HepG2 (cell line): ENCODE results near the gene TRPV4. TPM values are rescaled to one million over a fixed set of nuclear protein-coding genes. Genes with fewer than 3 reads are reported as not detected.

ENCODE experiments used
- GFI1 ChIP-seq: sonication (generic); formaldehyde crosslinking; IDR thresholded peaks from 2 replicates; pipeline ENCODE4 v1.5.0; 2020; ENCODE audit warnings: missing genetic modification reagents, mild to moderate bottlenecking, borderline replicate concordance
- HNRNPL ChIP-seq: fragments of 200-400 bp; formaldehyde crosslinking; IDR thresholded peaks from 2 replicates; pipeline ENCODE4 v1.6.1; 2017; ENCODE audit warnings: mild to moderate bottlenecking, low read depth, low read length
- KDM6A ChIP-seq: IDR thresholded peaks from 2 replicates; pipeline ENCODE4 v1.6.1; 2016; ENCODE audit warnings: low read depth
- MTA1 ChIP-seq: sonication (generic); formaldehyde crosslinking; IDR thresholded peaks from 2 replicates; pipeline ENCODE4 v1.4.0; 2020; ENCODE audit warnings: missing genetic modification reagents, mild to moderate bottlenecking, borderline replicate concordance
- PAX8 ChIP-seq: sonication (generic); formaldehyde crosslinking; IDR thresholded peaks from 2 replicates; pipeline ENCODE4 v1.8.0; 2022; ENCODE audit warnings: mild to moderate bottlenecking, missing genetic modification reagents, borderline replicate concordance
- REL ChIP-seq: sonication (generic); formaldehyde crosslinking; conservative IDR thresholded peaks from 2 replicates; pipeline ENCODE4 v1.8.0; 2022; ENCODE audit warnings: mild to moderate bottlenecking, missing genetic modification reagents, moderate library complexity
- SP5 ChIP-seq: IDR thresholded peaks from 2 replicates; pipeline ENCODE4 v1.6.1; 2016; ENCODE audit warnings: low read depth, borderline replicate concordance
- ZNF552 ChIP-seq: sonication (generic); formaldehyde crosslinking; IDR thresholded peaks from 2 replicates; pipeline ENCODE4 v1.9.0; 2022; ENCODE audit warnings: missing genetic modification reagents, mild to moderate bottlenecking, borderline replicate concordance
- ZNF629 ChIP-seq: sonication (generic); formaldehyde crosslinking; conservative IDR thresholded peaks from 2 replicates; pipeline ENCODE4 v1.5.0; 2020; ENCODE audit warnings: missing genetic modification reagents
- polyA plus RNA-seq, 8 experiments: library from polyadenylated mRNA; depleted of rRNA in 3 of 8; stranded (reverse) in 7 of 8; unstranded in 1 of 8; fragments of >200 nt; fragmentation: Illumina TruSeq in 4 of 8; extraction: Trizol in 4 of 8; gene quantifications; 2 replicates each; pipeline versions ENCODE4 v1.2.1 to v1.2.3, GENCODE V29; 2011 to 2016; ENCODE audit warnings: low read depth in 4 of 8, missing spikeins in 1 of 8, mixed read lengths in 1 of 8; ENCODE audit not compliant: insufficient read depth in 1 of 8
- total RNA-seq, 5 experiments: library from RNA; depleted of rRNA; stranded (reverse); fragments of >200 nt; fragmentation: Illumina TruSeq; extraction: Trizol; gene quantifications; 2 replicates each; pipeline ENCODE4 v1.2.3, GENCODE V29; 2016; ENCODE audit warnings: low read depth in 1 of 5
- TF ChIP-seq, protein P1 (sequence below): sonication (generic); formaldehyde crosslinking; IDR thresholded peaks from 2 replicates; pipeline ENCODE4 v1.4.0; 2020; ENCODE audit warnings: missing genetic modification reagents, mild to moderate bottlenecking, borderline replicate concordance

The TRPV4 gene
- total and polyA plus RNA-seq, 2 of the 13 experiments (the other 11 are each of a cell fraction or from before 2014, with no cell fraction given): 0.66 to 4.7 TPM

DNA sequence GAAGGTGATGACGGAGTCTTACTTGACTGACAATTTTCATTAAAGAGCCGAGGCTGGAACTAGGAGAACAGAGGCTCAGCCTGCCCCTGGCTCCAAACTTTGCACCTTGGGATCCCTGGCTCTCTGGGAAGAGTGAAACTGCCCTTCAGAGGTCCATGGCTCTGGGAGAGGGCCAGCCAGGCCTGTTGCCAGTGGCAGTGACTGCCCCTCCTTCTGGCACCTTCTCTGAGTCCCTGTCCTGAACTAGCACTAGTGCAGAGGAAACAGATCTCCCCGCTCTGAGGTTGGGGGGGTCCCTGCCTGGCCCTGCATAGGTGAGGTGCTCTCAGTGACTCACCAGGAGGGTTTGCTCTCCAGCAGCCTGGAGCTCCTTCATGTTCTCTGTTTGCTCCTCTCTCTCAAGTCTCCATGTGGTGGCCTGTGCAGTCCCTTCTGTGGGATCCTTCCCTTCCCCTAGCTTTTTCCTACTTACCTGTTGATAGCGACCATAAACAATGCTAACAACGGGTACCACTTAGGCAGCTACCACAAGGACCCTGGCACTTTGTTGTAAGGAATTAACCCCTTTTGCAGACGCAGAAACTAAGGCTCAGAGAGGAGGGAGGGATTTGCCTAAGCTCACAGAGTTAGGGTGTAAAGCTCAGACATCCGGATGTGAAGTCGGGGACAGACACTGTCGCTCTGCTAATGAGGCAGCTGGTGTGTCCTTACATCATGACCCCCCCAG lies 97.2 kb downstream of the TRPV4 start (continued):
- TF ChIP-seq ZNF552: no peak
- TF ChIP-seq MTA1 (CRISPR knock-in tag): 0 out of 2 replicates have a peak, but pooled peaks have one; percentile 6
- TF ChIP-seq PAX8: no peak
- no peak for TF ChIP-seq REL
- TF ChIP-seq KDM6A: no peak
- TF ChIP-seq, protein P1, sequence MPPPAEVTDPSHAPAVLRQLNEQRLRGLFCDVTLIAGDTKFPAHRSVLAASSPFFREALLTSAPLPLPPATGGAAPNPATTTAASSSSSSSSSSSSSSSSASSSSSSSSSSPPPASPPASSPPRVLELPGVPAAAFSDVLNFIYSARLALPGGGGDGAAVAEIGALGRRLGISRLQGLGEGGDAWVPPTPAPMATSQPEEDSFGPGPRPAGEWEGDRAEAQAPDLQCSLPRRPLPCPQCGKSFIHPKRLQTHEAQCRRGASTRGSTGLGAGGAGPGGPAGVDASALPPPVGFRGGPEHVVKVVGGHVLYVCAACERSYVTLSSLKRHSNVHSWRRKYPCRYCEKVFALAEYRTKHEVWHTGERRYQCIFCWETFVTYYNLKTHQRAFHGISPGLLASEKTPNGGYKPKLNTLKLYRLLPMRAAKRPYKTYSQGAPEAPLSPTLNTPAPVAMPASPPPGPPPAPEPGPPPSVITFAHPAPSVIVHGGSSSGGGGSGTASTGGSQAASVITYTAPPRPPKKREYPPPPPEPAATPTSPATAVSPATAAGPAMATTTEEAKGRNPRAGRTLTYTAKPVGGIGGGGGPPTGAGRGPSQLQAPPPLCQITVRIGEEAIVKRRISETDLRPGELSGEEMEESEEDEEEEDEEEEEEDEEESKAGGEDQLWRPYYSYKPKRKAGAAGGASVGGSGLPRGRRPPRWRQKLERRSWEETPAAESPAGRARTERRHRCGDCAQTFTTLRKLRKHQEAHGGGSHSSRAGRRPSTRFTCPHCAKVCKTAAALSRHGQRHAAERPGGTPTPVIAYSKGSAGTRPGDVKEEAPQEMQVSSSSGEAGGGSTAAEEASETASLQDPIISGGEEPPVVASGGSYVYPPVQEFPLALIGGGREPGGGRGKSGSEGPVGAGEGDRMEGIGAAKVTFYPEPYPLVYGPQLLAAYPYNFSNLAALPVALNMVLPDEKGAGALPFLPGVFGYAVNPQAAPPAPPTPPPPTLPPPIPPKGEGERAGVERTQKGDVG (CRISPR knock-in tag): 0 out of 2 replicates have a peak, but pooled peaks have one; percentile 13
- peak; percentile 81 for TF ChIP-seq ZNF629 (CRISPR knock-in tag)
- TF ChIP-seq SP5 (CRISPR knock-in tag): no peak
- no peak for TF ChIP-seq HNRNPL
- TF ChIP-seq GFI1 (CRISPR knock-in tag): peak; percentile 11; the same call in 1 of the 2 replicates
